DLD1 (cell line): ENCODE results near the gene MEOX1.

Experiments used
- in situ Hi-C: cut with HindIII; loops from 2 replicates; pipeline ENCODE4 v1.10.0; 2017; ENCODE audit warnings: low sequenced_read_pairs

MEOX1 gene

DNA sequence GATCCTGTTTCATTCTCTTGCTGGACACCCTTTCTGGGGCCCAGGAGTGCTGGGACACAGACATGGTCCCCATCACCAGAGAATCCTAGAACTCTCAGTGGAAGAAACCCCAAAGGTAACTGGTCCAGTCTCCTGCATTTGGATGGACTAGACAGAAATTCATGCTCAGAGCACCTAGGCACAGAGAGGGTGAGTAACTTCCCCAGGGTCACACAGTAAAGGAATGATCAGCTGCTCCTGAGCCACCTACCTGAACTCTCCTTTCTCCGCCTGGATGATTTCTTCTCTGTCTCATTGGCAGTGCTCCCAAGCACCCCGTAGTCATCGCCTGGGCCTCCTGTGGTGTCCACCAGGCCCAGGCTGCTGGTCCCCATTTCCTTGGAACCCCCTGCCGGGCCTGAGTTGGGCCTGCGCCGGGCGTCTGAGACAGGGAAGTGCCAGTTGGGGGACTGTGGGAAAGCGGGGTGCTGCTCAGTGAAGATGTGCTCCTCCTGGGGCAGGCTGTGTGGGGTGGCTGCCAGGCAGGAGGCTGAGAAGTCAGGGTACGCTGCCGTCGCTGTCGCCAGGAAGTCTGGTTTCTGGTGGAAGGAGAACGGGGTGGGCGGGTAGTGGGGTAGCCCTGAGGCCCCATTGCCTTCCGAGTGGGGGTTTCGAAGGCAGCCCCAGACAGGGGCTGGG is 767 bp downstream of the MEOX1 start:
- in situ Hi-C loops: no loop called here

DNA sequence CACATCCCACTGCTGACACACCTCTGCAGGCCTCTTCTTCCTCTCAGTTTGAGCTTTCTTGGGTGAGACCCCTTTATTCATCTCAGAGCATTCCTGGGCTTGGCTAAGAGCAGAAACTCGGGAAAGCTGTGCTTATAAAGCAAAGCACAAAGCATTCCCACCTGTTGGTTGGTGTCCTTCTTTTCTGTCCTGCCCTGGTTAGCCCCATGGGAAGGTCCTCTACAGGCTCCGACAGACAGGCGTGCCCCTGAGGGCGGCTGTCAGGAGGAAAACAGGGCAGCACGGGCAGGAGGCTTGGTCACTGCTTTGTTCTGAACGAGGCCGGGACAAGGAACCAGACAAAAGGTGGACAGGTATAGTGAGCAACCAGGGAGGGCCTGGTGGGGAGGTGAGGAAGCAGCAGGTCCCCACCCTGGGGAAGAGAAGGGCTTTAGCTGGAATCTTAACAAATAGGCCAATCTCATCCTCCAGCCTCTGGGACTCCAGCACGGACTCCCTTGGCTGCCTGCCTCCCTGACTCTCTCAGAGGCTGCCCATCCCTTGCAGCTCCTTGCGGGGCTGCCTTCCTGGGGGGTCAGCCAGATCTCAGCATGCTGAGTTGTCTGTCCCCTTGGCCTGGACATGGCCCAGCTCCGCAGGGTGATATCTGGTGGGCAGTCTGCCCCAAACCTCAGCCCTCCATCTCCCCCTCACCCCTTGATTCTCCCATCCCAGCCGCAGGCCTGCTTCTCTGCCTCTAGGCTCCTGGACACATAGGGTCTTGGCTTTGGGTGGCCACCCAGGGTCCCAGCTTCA is 1.7 kb downstream of the MEOX1 start:
- in situ Hi-C loops: no loop called here

DNA sequence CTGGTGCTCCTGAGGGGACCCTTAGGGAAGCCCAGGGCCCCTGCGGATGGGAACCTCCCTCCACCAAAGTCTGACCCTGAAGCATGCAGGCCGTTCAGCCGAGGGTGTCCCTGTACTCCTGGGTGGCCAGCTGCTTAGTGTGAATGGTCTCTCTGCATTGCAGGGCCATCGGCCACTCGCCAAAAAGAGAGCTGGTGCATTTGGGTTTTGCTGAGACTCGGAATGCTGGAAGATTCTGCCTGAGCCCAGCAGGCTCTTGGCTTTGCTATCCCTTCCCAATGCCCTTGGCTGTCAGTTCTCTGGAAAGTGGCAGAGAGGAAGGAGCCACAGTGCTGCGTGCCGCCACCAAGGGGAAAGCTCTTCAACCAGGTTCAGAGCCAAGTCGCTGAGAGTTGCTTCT is 2.8 kb downstream of the MEOX1 start:
- in situ Hi-C loops: no loop called here

DNA sequence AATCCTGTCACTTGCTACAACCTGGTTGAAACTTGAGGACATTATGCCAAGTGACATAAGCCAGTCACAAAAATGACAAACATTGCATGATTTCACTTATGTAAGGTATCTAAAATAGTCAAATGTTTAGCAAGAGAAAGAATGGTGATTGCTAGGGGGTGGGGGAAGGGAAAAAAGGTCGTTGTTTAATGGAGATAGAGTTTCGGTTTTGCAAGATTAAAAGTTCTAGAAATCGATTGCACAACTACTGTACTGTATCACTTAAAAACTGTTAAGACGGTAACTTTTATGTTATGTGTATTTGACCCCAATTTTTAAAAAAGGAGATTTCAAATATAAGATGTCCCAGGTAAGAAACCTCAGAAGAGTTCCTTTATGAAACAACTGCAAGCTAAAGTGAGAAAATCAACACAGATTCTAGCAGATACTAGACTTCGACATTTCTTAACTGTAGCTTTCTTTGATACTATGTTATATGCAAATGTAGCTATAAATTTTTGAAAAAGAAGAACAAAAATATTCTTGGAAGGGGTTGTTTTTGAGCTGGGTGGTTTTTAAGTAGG is 5.9 kb downstream of the MEOX1 start:
- in situ Hi-C loops: no loop called here

DNA sequence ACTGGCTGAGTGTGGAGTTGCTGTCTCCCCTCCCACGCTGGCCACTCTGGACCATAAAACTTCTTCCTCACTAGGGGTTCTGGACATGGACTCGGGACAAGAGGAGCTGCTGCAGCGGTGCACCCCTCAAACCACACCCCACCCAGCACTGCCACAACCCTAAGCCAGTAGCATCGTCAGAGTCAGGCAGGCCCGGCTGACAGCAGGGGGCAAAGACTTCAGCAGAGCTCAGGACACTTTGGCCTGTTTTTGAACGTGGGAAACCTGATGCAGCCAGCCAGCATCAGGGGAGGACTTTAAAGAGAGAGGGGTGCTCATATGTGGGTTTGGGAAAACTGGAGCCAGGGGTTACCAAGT is 9.6 kb downstream of the MEOX1 start:
- in situ Hi-C loops: no loop called here

DNA sequence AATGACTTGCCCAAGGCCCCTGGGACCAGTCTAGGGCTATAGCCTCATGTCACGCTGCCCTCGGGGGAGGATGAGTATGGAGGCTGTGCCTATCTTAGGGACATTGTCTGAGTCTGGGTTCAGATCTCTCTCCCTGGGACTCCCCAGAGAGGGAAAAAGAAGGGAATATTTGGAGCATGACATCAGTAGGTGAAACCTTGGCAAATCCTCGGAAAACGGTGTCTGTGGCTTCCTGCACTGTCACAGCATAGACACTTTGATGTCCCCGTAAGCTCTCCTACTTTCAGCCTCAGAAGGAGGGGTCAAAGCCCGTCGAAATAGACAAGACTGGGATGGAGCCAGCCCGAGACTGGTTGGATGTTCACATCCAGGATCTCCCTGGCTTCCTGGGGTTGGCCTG is 11.3 kb downstream of the MEOX1 start:
- in situ Hi-C loops: no loop called here

DNA sequence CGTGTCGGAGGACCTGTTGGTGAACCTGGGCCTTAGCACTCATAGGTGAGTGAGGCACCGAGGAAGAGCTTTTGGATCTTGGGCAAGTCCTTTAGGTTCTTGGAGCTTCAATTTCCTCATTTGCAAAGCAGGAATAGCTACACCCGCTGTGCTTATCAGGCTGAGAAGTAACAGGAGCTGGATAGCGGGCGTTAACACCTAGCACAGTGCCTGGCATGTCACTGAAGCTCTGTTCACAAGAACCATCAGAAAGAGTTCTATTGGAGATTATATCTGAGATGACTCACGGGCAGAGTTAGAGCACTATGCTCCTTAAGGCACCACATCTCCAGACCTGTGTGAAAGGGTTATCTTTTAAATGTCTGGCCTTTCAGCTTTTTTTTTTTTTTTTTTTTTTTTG is 12.8 kb downstream of the MEOX1 start:
- in situ Hi-C loops: no loop called here

DNA sequence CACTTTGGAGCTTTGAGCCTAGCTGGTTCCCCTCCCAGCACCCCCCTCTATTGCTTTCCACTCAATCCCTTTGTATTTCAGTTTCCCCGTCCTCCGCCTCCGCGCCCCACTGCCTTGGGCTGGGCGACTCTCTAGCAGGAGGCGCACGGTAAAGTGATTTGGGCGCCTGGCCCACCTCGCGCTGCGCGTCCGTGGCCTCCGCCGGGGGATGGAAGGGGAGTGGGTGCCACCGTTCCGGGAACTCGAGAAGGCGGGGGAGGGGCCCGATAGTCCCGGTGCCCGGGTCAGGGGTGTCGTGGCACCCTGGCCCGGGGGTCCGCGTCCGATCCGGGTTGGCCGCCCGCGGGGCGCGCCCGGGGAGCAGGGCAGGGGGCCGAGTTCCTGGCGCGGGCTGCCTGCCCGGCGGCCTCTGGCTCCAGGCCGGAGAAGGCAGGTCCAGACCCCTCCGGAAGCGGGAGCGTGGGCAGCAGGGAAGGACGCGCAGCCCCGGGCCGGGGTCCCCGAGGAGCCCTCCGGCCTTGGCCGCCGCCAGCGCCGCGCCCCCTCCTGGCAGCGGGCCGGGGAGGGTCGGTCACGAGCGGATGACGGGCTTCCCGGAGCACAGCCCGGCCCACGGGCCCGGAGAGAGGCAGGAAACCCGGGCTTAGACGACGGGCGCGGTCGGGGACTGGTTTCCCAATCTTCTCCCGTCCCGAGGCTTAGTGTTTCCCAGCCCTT is 15.8 kb downstream of the MEOX1 start:
- in situ Hi-C loops: no loop called here

DNA sequence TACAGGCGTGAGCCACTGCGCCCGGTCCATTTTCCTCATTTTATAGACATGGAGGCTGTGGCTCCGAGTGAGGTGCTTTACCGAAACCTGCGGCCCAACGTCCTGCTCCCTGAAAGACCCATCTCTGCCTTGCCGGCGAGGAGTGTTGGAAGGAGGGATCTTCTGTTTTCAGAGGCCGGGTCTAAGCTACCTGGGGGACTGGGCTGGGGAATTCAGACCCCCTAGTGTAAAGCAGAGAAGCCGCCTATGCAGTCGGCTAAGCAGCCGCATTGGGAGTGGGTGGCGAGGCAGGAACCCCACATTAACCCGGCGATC is 16.3 kb downstream of the MEOX1 start:
- in situ Hi-C loops: no loop called here

DNA sequence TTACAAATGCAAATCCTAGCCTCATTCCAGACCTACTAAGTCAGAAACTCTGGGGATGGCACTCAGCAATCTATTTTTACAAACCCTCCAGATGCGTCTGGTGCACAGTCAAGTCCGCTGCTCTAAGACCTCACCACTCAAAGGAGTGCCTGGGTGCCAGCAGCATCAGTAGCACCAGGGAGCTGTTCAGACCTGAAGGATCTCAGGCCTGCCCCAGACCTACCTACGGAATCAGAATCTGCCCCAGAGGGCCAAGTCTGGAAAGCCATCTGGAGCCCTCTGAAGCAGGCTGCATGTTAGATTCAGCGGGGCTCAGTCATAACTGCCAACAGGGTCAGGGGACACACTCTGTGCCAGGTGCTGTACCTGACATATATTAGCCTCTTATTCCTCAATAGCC is 17.6 kb downstream of the MEOX1 start:
- in situ Hi-C loops: no loop called here

DNA sequence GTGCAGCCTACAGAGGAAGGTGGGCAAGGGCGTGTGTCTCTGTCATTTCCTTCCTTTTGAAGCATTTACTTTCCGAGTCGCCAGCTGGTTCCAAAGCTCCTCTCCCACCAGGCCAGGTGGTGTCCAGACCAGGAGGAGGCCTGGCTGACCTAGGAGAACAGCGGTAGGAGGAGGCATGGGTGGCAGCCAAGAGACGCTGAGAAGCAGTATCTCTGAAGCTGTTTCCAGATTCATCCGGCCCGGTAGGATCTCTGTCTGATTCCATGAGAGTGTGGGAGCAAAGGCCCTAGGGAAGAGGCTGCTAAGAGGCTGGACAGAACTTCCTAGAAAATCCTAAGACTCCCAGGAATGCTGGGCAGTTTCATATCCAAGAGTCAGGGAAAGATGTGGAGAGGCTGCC is 20.3 kb downstream of the MEOX1 start:
- in situ Hi-C loops: no loop called here

DNA sequence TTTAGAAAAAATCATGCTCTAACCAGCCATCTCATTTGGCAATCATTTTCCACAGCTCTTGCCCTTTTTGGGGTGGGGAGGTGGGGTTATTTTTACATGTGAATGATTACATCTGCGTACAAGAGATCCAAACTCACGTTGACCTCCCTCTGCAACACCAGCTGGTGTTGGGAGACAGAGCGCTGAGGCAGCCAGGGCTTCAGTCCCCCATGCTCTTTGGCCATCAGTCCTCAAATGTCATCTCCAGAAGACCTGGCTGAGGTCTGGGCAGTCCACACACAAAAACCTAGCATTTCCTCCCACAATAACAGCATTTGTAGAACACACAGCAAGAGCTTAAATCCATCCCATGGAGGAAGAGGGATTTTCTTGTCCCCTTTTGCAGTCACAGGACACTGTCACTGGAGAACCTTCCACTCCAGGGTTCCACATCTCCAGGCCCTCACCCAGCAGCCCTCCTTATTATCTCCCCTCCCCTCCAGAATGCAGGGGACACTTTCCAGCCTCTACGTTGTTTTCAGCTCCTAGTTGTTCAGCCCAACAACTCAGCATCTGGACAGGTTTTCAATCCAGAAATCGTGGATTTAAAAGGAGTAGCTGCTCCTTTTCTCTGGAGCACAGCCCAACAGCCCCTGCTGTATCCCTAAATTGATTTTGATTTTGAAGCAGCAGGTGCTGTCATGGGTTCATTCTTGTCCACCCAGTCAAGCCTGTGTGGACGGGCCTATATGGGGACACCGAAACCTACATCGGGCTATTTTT is 21.1 kb downstream of the MEOX1 start:
- in situ Hi-C loops: no loop called here

DNA sequence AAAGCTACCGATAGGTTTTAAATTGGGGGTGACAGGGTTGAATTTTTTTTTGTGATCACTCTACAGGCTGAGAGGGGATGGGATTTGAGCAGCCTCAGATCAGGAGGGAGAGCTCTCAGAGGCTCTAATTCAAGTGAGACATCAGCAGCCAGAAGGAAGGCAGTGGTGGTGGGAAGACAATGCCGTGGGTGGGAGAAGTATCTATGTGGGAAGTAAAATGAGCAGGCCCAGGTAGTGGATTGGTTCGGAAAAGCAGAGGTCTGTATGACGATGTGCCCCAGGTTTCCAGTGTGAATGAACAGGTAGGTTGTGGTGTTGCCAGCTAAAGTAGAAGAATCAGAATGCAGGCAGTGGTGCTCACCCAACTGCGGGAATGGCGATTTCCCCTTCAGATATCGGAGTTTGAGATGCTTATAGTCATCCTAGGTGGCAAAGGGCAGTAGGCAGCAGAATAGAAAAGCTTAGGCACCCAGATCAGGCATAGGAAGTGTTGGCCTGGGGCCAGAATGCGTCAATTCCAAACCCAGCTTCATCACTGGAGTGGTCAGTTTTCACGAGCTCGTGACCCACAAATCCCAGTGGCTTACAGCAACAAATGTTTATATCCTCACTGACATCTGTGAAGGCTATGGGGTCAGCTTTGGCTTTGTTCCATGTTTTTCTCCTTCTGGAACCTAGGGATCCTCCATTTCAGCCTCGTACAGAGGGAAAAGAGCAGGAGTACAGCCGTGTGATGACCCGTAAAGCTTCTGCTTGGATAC is 24.0 kb downstream of the MEOX1 start:
- in situ Hi-C loops: no loop called here

DNA sequence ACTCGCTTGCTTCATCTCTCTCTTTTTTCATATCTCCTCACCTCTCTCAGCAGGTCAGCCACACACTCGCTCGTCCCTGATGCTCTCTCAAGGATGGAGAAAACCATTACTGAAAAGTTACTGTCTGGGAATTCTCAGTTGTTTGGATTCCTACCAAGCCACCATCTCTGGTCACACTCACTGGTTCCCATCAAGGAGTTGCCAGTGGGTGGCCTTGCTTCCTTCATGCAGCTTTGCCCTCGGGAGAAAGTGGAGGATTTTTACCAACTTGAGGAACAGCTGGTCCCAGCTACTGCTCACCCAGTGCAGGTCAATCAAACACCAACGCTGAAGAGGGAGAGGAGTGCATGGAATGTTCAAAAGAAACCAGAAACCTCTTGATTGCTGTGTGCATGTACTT is 25.3 kb downstream of the MEOX1 start:
- in situ Hi-C loops: no loop called here

DNA sequence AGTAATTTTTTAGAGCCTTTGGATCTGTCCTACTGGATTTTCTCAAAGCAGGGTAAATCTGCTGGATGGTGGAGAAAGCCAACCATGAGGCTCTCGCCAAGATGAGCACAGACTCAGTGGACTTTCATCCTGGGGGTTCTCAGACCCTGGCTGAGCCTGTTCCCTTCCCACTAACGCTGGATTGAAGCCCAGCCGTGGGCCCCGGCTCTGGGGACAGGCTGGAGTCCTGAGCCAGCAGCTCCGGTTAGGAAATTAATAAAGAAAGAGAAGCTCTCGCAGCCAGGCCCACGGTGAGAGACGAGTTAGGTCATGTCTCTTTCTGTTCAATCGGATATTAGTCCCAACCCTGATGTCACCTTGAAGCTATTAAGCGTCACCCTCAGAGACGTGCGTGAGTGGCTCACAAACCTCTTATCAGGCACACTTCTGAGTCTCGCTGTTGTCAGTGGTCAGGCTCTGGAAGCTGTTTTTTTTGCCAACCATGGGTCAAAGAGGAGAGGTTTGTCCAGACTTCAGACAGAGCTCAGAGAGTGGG is 27.1 kb downstream of the MEOX1 start:
- in situ Hi-C loops: no loop called here

DNA sequence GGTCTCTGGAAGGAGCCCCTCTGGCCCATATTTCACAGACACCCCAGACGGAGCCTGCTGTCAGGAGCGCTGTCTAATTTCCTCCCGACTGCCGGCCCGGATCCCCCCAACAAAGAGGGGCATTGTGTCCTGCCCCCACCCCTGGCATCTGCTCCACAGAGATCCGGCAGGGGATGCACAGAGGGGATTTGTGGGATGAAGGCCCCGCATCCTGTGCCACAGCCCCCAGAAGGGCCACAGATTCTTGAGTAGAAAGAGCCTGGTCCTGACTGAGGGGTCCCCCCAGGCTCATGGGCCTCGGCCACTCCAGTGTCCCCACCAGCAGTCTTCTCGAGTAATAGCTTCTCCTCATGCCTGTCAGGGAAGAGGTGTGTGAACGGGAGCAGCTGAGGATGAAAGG is 29.5 kb downstream of the MEOX1 start:
- in situ Hi-C loops: no loop called here

DNA sequence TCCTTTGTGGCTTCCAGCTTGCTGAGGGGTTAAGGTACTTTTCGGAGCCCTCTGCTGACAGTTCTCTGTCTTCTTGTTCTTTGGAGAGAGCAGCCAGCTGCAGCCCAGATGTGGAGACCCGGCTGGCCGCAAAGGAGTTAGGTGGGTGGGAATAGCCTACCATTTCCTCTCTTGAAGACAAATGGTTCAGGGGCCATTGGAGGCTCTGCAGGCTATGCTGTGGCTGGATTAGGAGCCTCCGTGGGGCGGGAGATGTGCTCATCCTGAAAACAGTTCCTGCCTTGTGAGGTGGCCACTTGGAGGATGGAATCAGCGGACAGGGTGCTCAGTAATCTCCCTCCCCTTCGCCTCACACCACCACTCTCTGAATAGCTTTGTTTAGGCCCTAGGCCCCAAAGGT is 30.3 kb downstream of the MEOX1 start:
- in situ Hi-C loops: no loop called here

DNA sequence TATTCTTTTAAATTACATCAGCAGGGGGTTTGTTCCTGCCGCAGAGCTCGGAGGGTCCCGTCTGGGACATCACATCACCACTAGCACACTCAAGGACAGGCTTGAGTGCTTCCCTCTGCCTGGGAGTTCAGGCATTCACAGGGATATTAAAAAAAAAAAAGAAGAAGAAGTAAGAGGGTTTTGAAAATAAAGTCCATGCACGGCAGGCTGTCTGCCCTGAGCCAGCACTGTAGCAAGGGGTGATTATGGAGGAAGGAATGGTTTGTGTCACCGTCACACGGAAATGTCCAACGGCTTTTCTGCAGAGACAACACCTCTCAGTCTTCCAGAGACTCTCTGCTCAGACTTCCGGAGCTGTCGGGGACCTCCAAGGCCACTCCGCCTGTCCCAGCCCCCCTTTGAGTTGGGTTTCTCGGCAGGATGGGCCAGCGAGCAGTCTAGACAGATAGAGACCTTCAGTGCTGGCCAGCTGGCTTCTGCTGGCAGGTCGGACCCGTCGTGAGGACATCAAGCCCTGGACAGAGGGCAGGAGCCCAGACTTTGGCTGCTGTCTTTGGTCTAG is 33.6 kb downstream of the MEOX1 start:
- in situ Hi-C loops: no loop called here

DNA sequence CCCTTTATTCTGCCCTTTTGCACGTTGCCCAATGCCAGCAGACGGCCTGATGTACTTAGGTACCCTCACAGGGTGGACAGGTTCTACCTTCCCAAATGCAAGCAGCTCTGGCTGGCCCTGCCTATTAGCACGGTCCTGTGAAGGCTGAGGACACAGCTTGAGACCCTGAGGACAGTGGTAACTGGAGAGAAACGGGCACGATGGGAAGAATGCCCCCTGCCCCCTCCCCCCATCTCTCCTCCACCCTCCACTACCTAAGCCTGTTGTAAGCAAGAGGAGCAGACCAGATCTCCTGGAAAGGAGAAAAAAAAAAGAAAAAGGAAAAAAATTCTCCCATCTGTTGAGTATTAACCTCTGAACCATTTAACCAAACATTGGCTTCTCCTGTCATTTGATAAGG is 34.1 kb downstream of the MEOX1 start:
- in situ Hi-C loops: no loop called here

DNA sequence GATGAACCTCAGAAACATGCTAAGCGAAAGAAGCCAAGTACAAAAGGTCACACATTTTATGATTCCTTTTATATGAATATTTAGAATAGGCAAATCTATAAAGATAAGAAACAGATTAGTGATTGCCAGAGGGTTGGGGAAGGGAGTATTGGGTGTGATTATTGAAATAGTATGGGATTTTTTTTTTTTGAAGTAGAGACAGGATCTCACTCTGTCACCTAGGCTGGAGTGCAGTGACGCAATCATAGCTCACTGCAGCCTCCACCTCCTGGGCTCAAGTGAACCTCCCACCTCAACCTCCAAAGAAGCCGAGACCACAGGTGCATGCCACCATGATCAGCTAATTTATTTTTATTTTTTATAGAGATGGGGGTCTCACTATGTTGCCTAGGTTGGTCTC is 35.7 kb downstream of the MEOX1 start:
- in situ Hi-C loops: no loop called here
